ENCODE results near the gene FBF1. TPM values are rescaled to one million over a fixed set of nuclear protein-coding genes. Genes with fewer than 3 reads are reported as not detected.

FBF1 gene
- total RNA-seq, 1 donor from 2014 or later: 11.4 TPM

Other genes with a start within 250 kb of the FBF1 start
- gene ITGB4, start 219.6 kb downstream of the FBF1 start, total RNA-seq: 1.2 TPM
- gene GALK1, start 175.8 kb downstream of the FBF1 start, total RNA-seq: 13.5 TPM
- 21.2 TPM for gene UNK, start 156.2 kb downstream of the FBF1 start, total RNA-seq
- 0.41 TPM for gene UNC13D, start 96.6 kb downstream of the FBF1 start, total RNA-seq
- gene WBP2, start 85.7 kb downstream of the FBF1 start, total RNA-seq: 22.0 TPM
- gene TRIM47, start 62.5 kb downstream of the FBF1 start, total RNA-seq: 13.9 TPM
- 11.8 TPM for gene TRIM65, start 44.1 kb downstream of the FBF1 start, total RNA-seq
- gene MRPL38, start 36.2 kb downstream of the FBF1 start, total RNA-seq: 32.2 TPM
- 98.2 TPM for gene ACOX1, start 38.1 kb upstream of the FBF1 start, total RNA-seq
- gene TEN1, start 38.2 kb upstream of the FBF1 start, total RNA-seq: 4.9 TPM
- 0.41 TPM for gene CDK3, start 59.8 kb upstream of the FBF1 start, total RNA-seq
- gene EVPL, start 86.3 kb upstream of the FBF1 start, total RNA-seq: not detected
- 16.7 TPM for gene SRP68, start 131.5 kb upstream of the FBF1 start, total RNA-seq
- gene GALR2, start 133.7 kb upstream of the FBF1 start, total RNA-seq: not detected
- not detected for gene ZACN, start 138.1 kb upstream of the FBF1 start, total RNA-seq
- gene EXOC7, start 162.7 kb upstream of the FBF1 start, total RNA-seq: 112 TPM
- 0.82 TPM for gene FOXJ1, start 200.2 kb upstream of the FBF1 start, total RNA-seq